IMR-90 (cell line): Measurements from ENCODE around the gene SIGLEC6. TPM values are rescaled to one million over a fixed set of nuclear protein-coding genes. Genes with fewer than 3 reads are reported as not detected.

ENCODE experiments used
- ATAC-seq: fragments of 200-7000 bp; cut with Tn5 transposase; 2 replicates; pipeline ENCODE4 v1.9.1; 2020; ENCODE audit warnings: low read depth, mild to moderate bottlenecking, moderate library complexity
- BruUV-seq: library from RNA; stranded (reverse); fragments of 400-500 nt; replicated peaks from 2 replicates; lab custom pipeline; 2021; lab: Mats Ljungman, UMichigan
- CTCF ChIA-PET: fragments of 300-600 bp; formaldehyde crosslinking; extraction: SDS; loops from one replicate; lab custom pipeline; 2021; ENCODE audit warnings: antibody characterized with exemption; lab: Yijun Ruan, JAX
- POLR2A ChIA-PET: fragments of 300-600 bp; sonication (Branson Sonifier 250); formaldehyde crosslinking; loops from one replicate; lab custom pipeline; 2022; ENCODE audit warnings: antibody characterized with exemption; ENCODE audit not compliant: unreplicated experiment; lab: Charles Lee
- DNase-seq: peaks from one replicate; pipeline ENCODE4 v3.0.0; 2013
- H2AFZ ChIP-seq: replicated peaks from 2 replicates; pipeline ENCODE3; 2013; ENCODE audit warnings: low read length, mild to moderate bottlenecking; ENCODE audit not compliant: poor library complexity
- H2AK5ac ChIP-seq: 2 replicates; pipeline ENCODE4 v1.6.1; 2013; ENCODE audit warnings: low read depth, low read length, inconsistent platforms
- H2AK9ac ChIP-seq: replicated peaks from 2 replicates; pipeline ENCODE3; 2013; ENCODE audit warnings: mild to moderate bottlenecking, low read depth, low read length, moderate library complexity; ENCODE audit not compliant: poor library complexity
- H2BK120ac ChIP-seq: 2 replicates; pipeline ENCODE4 v1.6.1; 2013; ENCODE audit warnings: low read depth, low read length, inconsistent platforms
- H2BK15ac ChIP-seq: 3 replicates; pipeline ENCODE4 v1.6.1; 2013; ENCODE audit warnings: low read depth, low read length, inconsistent platforms
- H2BK20ac ChIP-seq: 2 replicates; pipeline ENCODE4 v1.6.1; 2013; ENCODE audit warnings: low read depth, mild to moderate bottlenecking, inconsistent platforms, low read length, moderate library complexity
- H2BK5ac ChIP-seq: 2 replicates; pipeline ENCODE4 v1.6.1; 2013; ENCODE audit warnings: mild to moderate bottlenecking, low read depth, low read length, inconsistent platforms; ENCODE audit not compliant: poor library complexity, severe bottlenecking
- H3K14ac ChIP-seq: replicated peaks from 2 replicates; pipeline ENCODE4 v1.6.1; 2013; ENCODE audit warnings: low read depth, low read length, inconsistent platforms
- H3K18ac ChIP-seq: 2 replicates; pipeline ENCODE4 v1.6.1; 2013; ENCODE audit warnings: low read depth, low read length, control low read depth
- H3K23ac ChIP-seq: 2 replicates; pipeline ENCODE4 v1.6.1; 2013; ENCODE audit warnings: low read depth, low read length, inconsistent platforms
- H3K27ac ChIP-seq: 2 replicates; pipeline ENCODE4 v1.5.1; 2013; ENCODE audit warnings: mild to moderate bottlenecking, control low read depth, low read length; ENCODE audit not compliant: insufficient read depth
- H3K27me3 ChIP-seq: 2 replicates; pipeline ENCODE4 v1.6.1; 2013; ENCODE audit warnings: low read length; ENCODE audit not compliant: control insufficient read depth, insufficient read depth
- H3K36me3 ChIP-seq: 2 replicates; pipeline ENCODE4 v1.6.1; 2013; ENCODE audit warnings: low read length, mixed read lengths; ENCODE audit not compliant: control insufficient read depth, insufficient read depth
- H3K4ac ChIP-seq: 2 replicates; pipeline ENCODE4 v1.6.1; 2013; ENCODE audit warnings: low read depth, low read length, inconsistent platforms
- H3K4me1 ChIP-seq: 2 replicates; pipeline ENCODE4 v1.6.1; 2013; ENCODE audit warnings: low read length, mixed read lengths; ENCODE audit not compliant: control insufficient read depth, insufficient read depth
- H3K4me2 ChIP-seq: 2 replicates; pipeline ENCODE4 v1.6.1; 2013; ENCODE audit warnings: low read depth, mild to moderate bottlenecking, control low read depth, low read length, moderate library complexity
- H3K4me3 ChIP-seq: 2 replicates; pipeline ENCODE4 v1.5.1; 2013; ENCODE audit warnings: low read depth, mild to moderate bottlenecking, control low read depth, low read length, moderate library complexity; ENCODE audit not compliant: insufficient read depth
- H3K56ac ChIP-seq: 2 replicates; pipeline ENCODE4 v1.6.1; 2013; ENCODE audit warnings: low read length, inconsistent platforms; ENCODE audit not compliant: insufficient read depth; ENCODE audit errors: extremely low read depth
- H3K79me1 ChIP-seq, 2 experiments: 2 replicates each; pipeline ENCODE4 v1.6.1; 2013; ENCODE audit warnings: low read length in 2 of 2, inconsistent platforms in 1 of 2, low read depth in 1 of 2
- H3K9ac ChIP-seq: 2 replicates; pipeline ENCODE4 v1.6.1; 2013; ENCODE audit warnings: low read depth, low read length, control low read depth
- H3K9me1 ChIP-seq: 2 replicates; pipeline ENCODE4 v1.6.1; 2013; ENCODE audit warnings: low read length, inconsistent platforms; ENCODE audit not compliant: insufficient read depth
- H3K9me3 ChIP-seq: 2 replicates; pipeline ENCODE4 v1.6.1; 2013; ENCODE audit warnings: low read length; ENCODE audit not compliant: control insufficient read depth, insufficient read depth
- H4K20me1 ChIP-seq: 2 replicates; pipeline ENCODE4 v1.6.1; 2013; ENCODE audit warnings: low read length, inconsistent platforms; ENCODE audit not compliant: insufficient read depth
- H4K5ac ChIP-seq: 2 replicates; pipeline ENCODE4 v1.6.1; 2013; ENCODE audit warnings: mild to moderate bottlenecking, low read depth, low read length, control low read depth
- H4K8ac ChIP-seq, 2 experiments: 2 replicates each; pipeline ENCODE4 v1.6.1; 2013; ENCODE audit warnings: low read depth in 2 of 2, low read length in 2 of 2, control low read depth in 1 of 2, inconsistent platforms in 1 of 2
- H4K91ac ChIP-seq: 2 replicates; pipeline ENCODE4 v1.6.1; 2013; ENCODE audit warnings: low read depth, low read length, inconsistent platforms; ENCODE audit not compliant: insufficient read depth
- BHLHE40 ChIP-seq: fragments of 150-350 bp; IDR thresholded peaks from 2 replicates; pipeline ENCODE4 v1.6.1; 2016; ENCODE audit warnings: mild to moderate bottlenecking, low read depth, low read length
- MAFK ChIP-seq: IDR thresholded peaks from 2 replicates; pipeline ENCODE4 v1.6.1; 2012; ENCODE audit warnings: low read depth, low read length, improper control_type of control experiment
- NFE2L2 ChIP-seq: fragments of 150-350 bp; IDR thresholded peaks from 2 replicates; pipeline ENCODE4 v1.6.1; 2016; ENCODE audit warnings: low read depth, mild to moderate bottlenecking, low read length
- RAD21 ChIP-seq: IDR thresholded peaks from 2 replicates; pipeline ENCODE4 v1.6.1; 2012; ENCODE audit warnings: low read length, improper control_type of control experiment
- WGBS, 2 experiments: methylation state at CpG; one replicate each; pipeline versions ENCODE4 v1.1.5 to v1.1.7; 2013; ENCODE audit warnings: missing lambda C conversion rate in 2 of 2; ENCODE audit not compliant: insufficient read length in 1 of 2; ENCODE audit errors: extremely low coverage in 2 of 2; 5-methylcytosine and 5-hydroxymethylcytosine counted together
- dilution Hi-C: fragments of 300-500 bp; cut with HindIII; formaldehyde crosslinking; loops from one replicate; pipeline ENCODE4 v1.14.3; 2018; ENCODE audit warnings: low sequenced_read_pairs; ENCODE audit not compliant: unreplicated experiment
- in situ Hi-C: fragments of 300-500 bp; cut with MboI; formaldehyde crosslinking; loops from 3 replicates; pipeline ENCODE4 v1.14.3; 2019; ENCODE audit warnings: low sequenced_read_pairs, inconsistent platforms, mixed read lengths
- intact Hi-C: fragments of 100-400 bp; cut with micrococcal nuclease; formaldehyde crosslinking; loops from 2 replicates; pipeline ENCODE4 v1.10.0; 2022
- polyA plus RNA-seq, 3 experiments: library from polyadenylated mRNA; depleted of rRNA; stranded (reverse); fragments of >200 nt; gene quantifications; 2 replicates each; pipeline ENCODE4 v1.2.3, GENCODE V29; 2012; ENCODE audit warnings: low replicate concordance in 1 of 3
- total RNA-seq: library from RNA; depleted of rRNA; stranded (reverse); fragments of >200 nt; gene quantifications from 2 replicates; pipeline ENCODE4 v1.2.3, GENCODE V29; 2012

The SIGLEC6 gene
- total and polyA plus RNA-seq, 2 of the 4 experiments (the other 2 are of a cell fraction) = not detected

GRCh38 chr19:51476164-51476563 is 55.3 kb downstream of the SIGLEC6 start:
- H3K4me3 ChIP-seq = no peak overlapping the region
- no peak overlapping the region for H3K27ac ChIP-seq
- no peaks in the 10 kb centered on the region for H3K79me1 ChIP-seq
- H2BK120ac ChIP-seq = no peak overlapping the region
- H4K91ac ChIP-seq = no peak overlapping the region
- H3K23ac ChIP-seq = no peak overlapping the region
- no peak overlapping the region for H2AK9ac ChIP-seq
- WGBS, 2 experiments = no CpG with 5 or more reads among the region's 3 CpGs
- DNase-seq = no peak
- no peak overlapping the region for H2BK5ac ChIP-seq
- H3K4me2 ChIP-seq = no peak overlapping the region
- H3K4ac ChIP-seq = no peak overlapping the region
- no peak overlapping the region for H3K9ac ChIP-seq
- H2AK5ac ChIP-seq = no peak overlapping the region
- ChIA-PET CTCF (interaction anchor here (0.6 kb wide), 1 partner anchor 15 kb away, joined by 3 read pairs; no protein-coding TSS in a partner anchor), POLR2A (no interaction called here)
- in situ Hi-C loops = no loop called here
- intact Hi-C loops = no loop called here
- no peaks in the 10 kb centered on the region for H3K27me3 ChIP-seq
- H3K9me3 ChIP-seq = peaks cover 8% of the 10 kb centered on the region; the same call in 1 of the 2 replicates
- no peak overlapping the region for H4K8ac ChIP-seq
- H2BK15ac ChIP-seq = no peak overlapping the region
- H3K56ac ChIP-seq = no peak overlapping the region
- no peaks in the 10 kb centered on the region for H4K20me1 ChIP-seq
- BruUV-seq = no TSS peak
- H3K18ac ChIP-seq = no peak overlapping the region
- dilution Hi-C loops = no loop called here
- no peak for ATAC-seq
- TF ChIP-seq NFE2L2 (no peak), BHLHE40 (no peak), RAD21 (no peak), MAFK (no peak)
- H3K14ac ChIP-seq = no peak overlapping the region
- no peak overlapping the region for H2BK20ac ChIP-seq
- no peaks in the 10 kb centered on the region for H3K4me1 ChIP-seq
- no peak overlapping the region for H2AFZ ChIP-seq
- H3K9me1 ChIP-seq = no peaks in the 10 kb centered on the region
- H4K5ac ChIP-seq = no peak overlapping the region
- no peaks in the 10 kb centered on the region for H3K36me3 ChIP-seq
